ENCODE data around the gene AQP6. TPM values are rescaled to one million over a fixed set of nuclear protein-coding genes. Genes with fewer than 3 reads are reported as not detected.
A peak's percentile ranks its signal among the peaks of the same experiment; 100 is the strongest.

AQP6 gene
- total RNA-seq (ENCODE audit: low replicate concordance), result 0.09 TPM in 1 of 2 replicates, not detected in the other

- no peak within 1 kb of the TSS for H3K4me3 ChIP-seq (ENCODE audit: low read depth, low read length)
- TF ChIP-seq CTCF (IDR thresholded peaks at IDR 0.05; ENCODE audit: insufficient read depth, low read length), result no peak
- no peak for DNase-seq (ENCODE audit: low read depth)
Observed at GRCh38 chr12:49972641-49973360, at the start of gene AQP6. Gene AQP6 (plus strand): TSS chr12:49972947. CDS start chr12:49973174, 227 bp downstream.

GRCh38 chr12:49923035-49923644 is 49.6 kb upstream of the AQP6 start:
- no peak for TF ChIP-seq CTCF (IDR thresholded peaks at IDR 0.05; ENCODE audit: insufficient read depth, low read length)
- peak; percentile 12 for DNase-seq (ENCODE audit: low read depth)
- H3K4me3 ChIP-seq (ENCODE audit: low read depth, low read length), result no peak overlapping the region

- TF ChIP-seq CTCF (IDR thresholded peaks at IDR 0.05; ENCODE audit: insufficient read depth, low read length), result no peak
- no peak overlapping the region for H3K4me3 ChIP-seq (ENCODE audit: low read depth, low read length)
- peak; percentile 44 for DNase-seq (ENCODE audit: low read depth)
Observed at GRCh38 chr12:49923880-49924556, 48.7 kb upstream of the AQP6 start.

GRCh38 chr12:49924628-49925246 is 48.0 kb upstream of the AQP6 start:
- H3K4me3 ChIP-seq (ENCODE audit: low read depth, low read length), result no peak overlapping the region
- TF ChIP-seq CTCF (IDR thresholded peaks at IDR 0.05; ENCODE audit: insufficient read depth, low read length), result no peak
- no peak for DNase-seq (ENCODE audit: low read depth)

- H3K4me3 ChIP-seq (ENCODE audit: low read depth, low read length), result no peak overlapping the region
- no peak for TF ChIP-seq CTCF (IDR thresholded peaks at IDR 0.05; ENCODE audit: insufficient read depth, low read length)
- DNase-seq (ENCODE audit: low read depth), result no peak
Observed at GRCh38 chr12:49925433-49926204, 47.1 kb upstream of the AQP6 start.

GRCh38 chr12:49928471-49928870 is 44.3 kb upstream of the AQP6 start:
- H3K4me3 ChIP-seq (ENCODE audit: low read depth, low read length), result no peak overlapping the region
- no peak for TF ChIP-seq CTCF (IDR thresholded peaks at IDR 0.05; ENCODE audit: insufficient read depth, low read length)
- DNase-seq (ENCODE audit: low read depth), result no peak
